GM19467 (cell line): ENCODE results near the gene CCBE1.
"Not testable (repeated sequence)": the region's sequence is repeated elsewhere in the genome, so short reads cannot be mapped to it uniquely, and the experiment has no call there.

Experiments
- ATAC-seq: cut with Tn5 transposase; IDR thresholded peaks from one replicate; pipeline ENCODE4 v1.9.1; 2021; ENCODE audit warnings: mild to moderate bottlenecking, moderate library complexity; ENCODE audit not compliant: unreplicated experiment

The CCBE1 gene

GRCh38 chr18:59550174-59550516, 147.1 kb downstream of the CCBE1 start:
- ATAC-seq = no peak

- ATAC-seq = no peak
These were observed 147.6 kb downstream of the CCBE1 start for GRCh38 chr18:59549503-59550173.

GRCh38 chr18:59547581-59548182, 149.5 kb downstream of the CCBE1 start:
- ATAC-seq = no peak

GRCh38 chr18:59546188-59546587, 151.0 kb downstream of the CCBE1 start:
- ATAC-seq = no peak

GRCh38 chr18:59540780-59541179, 156.4 kb downstream of the CCBE1 start:
- no peak for ATAC-seq

GRCh38 chr18:59540346-59540745, 156.9 kb downstream of the CCBE1 start:
- ATAC-seq = no peak

GRCh38 chr18:59539108-59539507, 158.1 kb downstream of the CCBE1 start:
- no peak for ATAC-seq

- ATAC-seq = no peak
These were observed 159.6 kb downstream of the CCBE1 start for GRCh38 chr18:59537579-59537978.

GRCh38 chr18:59536166-59536565, 161.1 kb downstream of the CCBE1 start:
- no peak for ATAC-seq

GRCh38 chr18:59535055-59535454, 162.2 kb downstream of the CCBE1 start:
- ATAC-seq = no peak

GRCh38 chr18:59528866-59529265, 168.4 kb downstream of the CCBE1 start:
- no peak for ATAC-seq

- no peak for ATAC-seq
These were observed 176.5 kb downstream of the CCBE1 start for GRCh38 chr18:59520562-59521355.

- ATAC-seq = no peak
These were observed 178.5 kb downstream of the CCBE1 start for GRCh38 chr18:59518705-59519104.

- ATAC-seq = no peak
These were observed 179.6 kb downstream of the CCBE1 start for GRCh38 chr18:59517446-59518165.

GRCh38 chr18:59516356-59517155, 180.7 kb downstream of the CCBE1 start:
- ATAC-seq = no peak

- not testable (repeated sequence) for ATAC-seq
These were observed 181.3 kb downstream of the CCBE1 start for GRCh38 chr18:59515956-59516355.

- no peak for ATAC-seq
These were observed 182.1 kb downstream of the CCBE1 start for GRCh38 chr18:59515147-59515546.

GRCh38 chr18:59514203-59514602, 183.0 kb downstream of the CCBE1 start:
- no peak for ATAC-seq

GRCh38 chr18:59512025-59512755, 185.0 kb downstream of the CCBE1 start:
- no peak for ATAC-seq
